ENCODE data around the gene WWC1.

Gene WWC1

DNA sequence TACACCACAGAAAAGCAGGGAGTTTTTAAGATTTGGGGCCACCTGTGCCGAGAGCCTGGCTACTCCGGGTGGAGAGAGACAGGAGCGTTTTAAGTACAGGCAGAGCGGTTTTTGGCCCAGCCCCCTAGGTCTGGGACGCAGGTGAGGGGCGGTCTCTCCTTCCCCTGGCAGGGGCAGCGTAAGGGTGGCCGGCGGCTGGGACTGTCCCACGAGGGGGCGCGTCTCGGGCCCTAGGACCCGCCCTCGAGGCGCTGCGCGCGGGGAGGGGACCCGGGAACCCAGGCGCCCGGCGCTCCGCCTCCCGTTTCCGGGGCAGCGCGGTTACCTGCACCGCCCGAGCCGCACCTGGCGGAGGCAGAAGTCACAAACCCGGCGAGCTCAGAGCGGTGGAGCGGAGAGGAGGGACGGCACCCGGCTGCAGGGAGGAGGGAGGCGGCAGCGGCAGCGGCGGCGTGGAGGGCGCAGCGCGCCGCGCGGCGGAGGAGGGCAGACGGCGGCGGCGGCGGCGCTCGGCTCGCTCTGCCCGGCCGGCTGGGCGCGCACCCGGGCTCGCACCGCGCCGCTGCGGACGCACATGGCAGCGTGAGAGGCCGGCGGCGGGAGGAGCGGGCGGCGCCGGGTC, at the start of gene WWC1:
TSS of gene WWC1 (plus strand) at position 304 of the 622 bp plus-strand sequence. CDS start 508 bp downstream, outside the sequence.
- Mint-ChIP-seq H3K4me3 (peak within 1 kb of the TSS; percentile 84), H3K27ac (no peak within 1 kb of the TSS), H3K27me3 (ENCODE audit: low read depth, poor library complexity) (peaks cover 44% of the 10 kb centered on the region), H3K36me3 (ENCODE audit: low read depth) (no peaks in the 10 kb centered on the region), H3K9me3 (peaks cover 6% of the 10 kb centered on the region), H3K4me1 (peaks cover 56% of the 10 kb centered on the region)
- TF ChIP-seq, protein P1, sequence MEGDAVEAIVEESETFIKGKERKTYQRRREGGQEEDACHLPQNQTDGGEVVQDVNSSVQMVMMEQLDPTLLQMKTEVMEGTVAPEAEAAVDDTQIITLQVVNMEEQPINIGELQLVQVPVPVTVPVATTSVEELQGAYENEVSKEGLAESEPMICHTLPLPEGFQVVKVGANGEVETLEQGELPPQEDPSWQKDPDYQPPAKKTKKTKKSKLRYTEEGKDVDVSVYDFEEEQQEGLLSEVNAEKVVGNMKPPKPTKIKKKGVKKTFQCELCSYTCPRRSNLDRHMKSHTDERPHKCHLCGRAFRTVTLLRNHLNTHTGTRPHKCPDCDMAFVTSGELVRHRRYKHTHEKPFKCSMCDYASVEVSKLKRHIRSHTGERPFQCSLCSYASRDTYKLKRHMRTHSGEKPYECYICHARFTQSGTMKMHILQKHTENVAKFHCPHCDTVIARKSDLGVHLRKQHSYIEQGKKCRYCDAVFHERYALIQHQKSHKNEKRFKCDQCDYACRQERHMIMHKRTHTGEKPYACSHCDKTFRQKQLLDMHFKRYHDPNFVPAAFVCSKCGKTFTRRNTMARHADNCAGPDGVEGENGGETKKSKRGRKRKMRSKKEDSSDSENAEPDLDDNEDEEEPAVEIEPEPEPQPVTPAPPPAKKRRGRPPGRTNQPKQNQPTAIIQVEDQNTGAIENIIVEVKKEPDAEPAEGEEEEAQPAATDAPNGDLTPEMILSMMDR (IDR thresholded peaks at IDR 0.05), result peak; percentile 42
- peak; percentile 82 for DNase-seq

DNA sequence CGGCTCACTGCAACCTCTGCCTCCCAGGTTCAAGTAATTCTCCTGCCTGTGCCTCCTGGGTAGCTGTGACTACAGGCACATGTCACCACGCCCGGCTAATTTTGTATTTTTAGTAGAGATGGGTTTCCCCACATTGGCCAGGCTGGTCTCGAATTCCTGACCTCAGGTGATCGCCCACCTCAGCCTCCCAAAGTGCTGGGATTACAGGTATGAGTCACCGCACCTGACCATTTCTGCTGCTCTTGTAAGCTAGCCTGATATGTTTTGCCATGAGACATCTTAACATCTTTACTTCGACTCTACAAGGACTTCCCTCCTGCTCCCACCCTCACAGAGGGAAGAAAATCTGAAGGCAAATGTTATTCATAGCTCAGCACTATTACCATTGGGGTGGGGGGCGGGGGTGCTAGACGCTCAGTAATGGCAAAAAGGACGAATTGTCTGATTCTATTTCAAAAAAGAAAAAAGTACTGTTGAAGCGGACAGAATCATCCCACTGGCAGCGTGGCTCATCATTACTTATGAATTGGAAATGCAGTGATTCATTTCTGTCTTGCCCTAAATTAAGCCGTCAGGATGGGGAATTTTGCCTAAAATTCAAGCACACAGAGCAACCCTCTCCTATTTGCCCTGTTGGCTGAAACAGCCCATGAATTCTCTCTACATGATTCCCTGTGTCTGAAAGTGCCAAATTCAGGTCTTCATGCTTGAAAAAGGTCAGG, 46.4 kb upstream of the WWC1 start:
- H3K4me1 Mint-ChIP-seq, result peaks cover 25% of the 10 kb centered on the region
- H3K4me3 Mint-ChIP-seq, result no peak overlapping the region
- DNase-seq, result no peak
- no peaks in the 10 kb centered on the region for H3K27me3 Mint-ChIP-seq (ENCODE audit: low read depth, poor library complexity)
- H3K27ac Mint-ChIP-seq, result no peak overlapping the region
- H3K9me3 Mint-ChIP-seq, result peaks cover 7% of the 10 kb centered on the region
- TF ChIP-seq, protein P1 (IDR thresholded peaks at IDR 0.05), result no peak
- peaks cover 24% of the 10 kb centered on the region for H3K36me3 Mint-ChIP-seq (ENCODE audit: low read depth)

DNA sequence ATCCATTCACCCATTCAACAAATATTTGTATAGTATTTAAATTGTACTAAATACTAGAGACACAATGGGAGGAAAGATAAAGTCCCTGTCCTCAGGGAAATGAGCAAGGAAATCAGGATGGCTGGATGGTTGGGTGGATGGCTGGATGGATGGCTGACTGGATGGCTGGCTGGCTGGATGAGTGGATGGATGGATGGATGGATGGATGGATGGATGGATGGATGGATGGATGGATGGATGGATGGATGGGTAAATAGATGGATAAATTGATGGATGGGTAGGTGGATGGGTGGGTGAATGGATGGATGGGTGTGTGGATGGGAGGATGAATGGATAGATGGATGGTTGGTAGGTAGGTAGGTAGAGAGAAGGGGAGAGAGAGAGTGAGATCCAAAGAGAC, 41.5 kb upstream of the WWC1 start:
- Mint-ChIP-seq H3K4me1 (peaks cover 36% of the 10 kb centered on the region), H3K27ac (no peak overlapping the region), H3K9me3 (peaks cover 7% of the 10 kb centered on the region), H3K36me3 (ENCODE audit: low read depth) (peaks cover 24% of the 10 kb centered on the region), H3K4me3 (no peak overlapping the region), H3K27me3 (ENCODE audit: low read depth, poor library complexity) (no peaks in the 10 kb centered on the region)
- TF ChIP-seq, protein P1 (IDR thresholded peaks at IDR 0.05), result no peak
- no peak for DNase-seq

DNA sequence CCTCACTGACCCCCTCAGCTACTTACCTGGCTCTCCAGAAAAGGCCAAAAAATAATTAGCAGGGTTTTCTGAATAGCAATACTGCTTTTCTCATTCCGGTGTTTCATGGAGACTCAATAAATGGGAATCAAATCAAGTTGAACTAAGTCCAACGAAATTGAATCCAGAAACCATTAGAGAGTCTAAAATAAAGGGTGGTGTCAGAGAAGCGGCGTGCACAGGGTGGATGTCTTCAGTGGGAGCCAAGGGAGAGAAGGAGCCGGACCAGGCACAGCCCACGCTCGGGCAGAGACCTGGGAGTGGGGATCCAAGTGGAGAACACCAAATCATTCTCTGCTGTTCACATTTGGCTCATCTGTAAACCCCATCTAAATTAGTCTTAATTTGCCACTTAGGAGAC, 40.2 kb upstream of the WWC1 start:
- no peak for DNase-seq
- peak overlapping the region; percentile 43 for H3K27ac Mint-ChIP-seq
- peaks cover 24% of the 10 kb centered on the region for H3K36me3 Mint-ChIP-seq (ENCODE audit: low read depth)
- no peaks in the 10 kb centered on the region for H3K27me3 Mint-ChIP-seq (ENCODE audit: low read depth, poor library complexity)
- no peak overlapping the region for H3K4me3 Mint-ChIP-seq
- peaks cover 29% of the 10 kb centered on the region for H3K4me1 Mint-ChIP-seq
- H3K9me3 Mint-ChIP-seq, result peaks cover 7% of the 10 kb centered on the region
- TF ChIP-seq, protein P1 (IDR thresholded peaks at IDR 0.05), result no peak

DNA sequence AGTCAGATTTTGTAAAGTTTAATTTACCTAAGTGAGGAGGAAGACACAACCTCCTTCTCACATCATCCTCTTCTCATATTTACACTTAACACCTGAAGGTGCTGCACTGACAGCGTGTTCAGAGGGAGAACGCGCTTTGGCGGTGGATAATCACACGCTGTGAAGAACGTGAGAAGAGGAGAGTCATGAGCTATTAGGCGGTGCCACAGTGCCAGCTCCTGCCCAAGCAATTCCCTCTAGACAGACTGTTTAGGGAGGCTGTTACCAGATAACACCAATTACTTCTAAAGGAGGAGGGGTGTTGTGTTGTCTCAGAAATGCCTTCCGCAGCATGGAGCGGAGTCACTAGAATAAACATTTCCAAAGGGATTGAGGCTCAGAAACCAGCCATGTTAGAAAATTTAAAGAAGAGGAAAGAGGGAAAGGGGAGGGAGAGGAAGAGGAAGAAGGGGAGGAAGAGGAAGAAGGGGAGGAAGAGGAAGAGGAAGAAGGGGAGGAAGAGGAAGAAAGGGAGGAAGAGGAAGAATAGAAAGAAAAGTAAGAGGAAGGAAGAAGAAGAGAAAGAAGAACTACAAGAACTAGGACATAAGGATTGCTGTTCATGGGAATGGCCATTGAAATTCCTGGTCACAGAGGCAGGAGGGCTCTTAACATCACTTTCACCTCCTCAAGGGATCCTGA, 37.3 kb upstream of the WWC1 start:
- Mint-ChIP-seq H3K4me1 (peaks cover 29% of the 10 kb centered on the region), H3K4me3 (peak overlapping the region; percentile 29), H3K27ac (peak overlapping the region; percentile 26), H3K27me3 (ENCODE audit: low read depth, poor library complexity) (no peaks in the 10 kb centered on the region), H3K9me3 (no peaks in the 10 kb centered on the region), H3K36me3 (ENCODE audit: low read depth) (peaks cover 4% of the 10 kb centered on the region)
- DNase-seq, result no peak
- TF ChIP-seq, protein P1 (IDR thresholded peaks at IDR 0.05), result no peak
